NCI-H446 treated with DMSO at 0.1 percent for 48 hours (cell line): Measurements from ENCODE around the gene GLRA3.
"Not testable (repeated sequence)": the region's sequence is repeated elsewhere in the genome, so short reads cannot be mapped to it uniquely, and the experiment has no call there.

Experiments
- DNase-seq: peaks from one replicate; lab custom pipeline; 2025; lab: John Stamatoyannopoulos, UW

GLRA3 gene

GRCh38 chr4:174810834-174811233 lies 18.2 kb downstream of the GLRA3 start:
- no peak for DNase-seq

GRCh38 chr4:174808836-174809235 lies 20.2 kb downstream of the GLRA3 start:
- no peak for DNase-seq

- no peak for DNase-seq
These were observed 20.9 kb downstream of the GLRA3 start for GRCh38 chr4:174808119-174808518.

GRCh38 chr4:174805746-174806145 lies 23.3 kb downstream of the GLRA3 start:
- no peak for DNase-seq

GRCh38 chr4:174794543-174795094 lies 34.4 kb downstream of the GLRA3 start:
- DNase-seq: no peak

GRCh38 chr4:174789657-174790056 lies 39.4 kb downstream of the GLRA3 start:
- DNase-seq: no peak

- not testable (repeated sequence) for DNase-seq
These were observed 50.6 kb downstream of the GLRA3 start for GRCh38 chr4:174778274-174778986.

GRCh38 chr4:174775366-174775765 lies 53.7 kb downstream of the GLRA3 start:
- no peak for DNase-seq

- DNase-seq: peak; percentile 8
These were observed 64.8 kb downstream of the GLRA3 start for GRCh38 chr4:174764105-174764729.

GRCh38 chr4:174763454-174764104 lies 65.5 kb downstream of the GLRA3 start:
- no peak for DNase-seq

- DNase-seq: no peak
These were observed 67.6 kb downstream of the GLRA3 start for GRCh38 chr4:174761451-174761850.

GRCh38 chr4:174757736-174758135 lies 71.3 kb downstream of the GLRA3 start:
- no peak for DNase-seq

GRCh38 chr4:174753021-174753420 lies 76.0 kb downstream of the GLRA3 start:
- no peak for DNase-seq

GRCh38 chr4:174752026-174752425 lies 77.0 kb downstream of the GLRA3 start:
- no peak for DNase-seq

- DNase-seq: no peak
These were observed 80.0 kb downstream of the GLRA3 start for GRCh38 chr4:174749091-174749490.

GRCh38 chr4:174746710-174747109 lies 82.3 kb downstream of the GLRA3 start:
- DNase-seq: no peak

GRCh38 chr4:174742561-174742960 lies 86.5 kb downstream of the GLRA3 start:
- DNase-seq: no peak

GRCh38 chr4:174739576-174739975 lies 89.5 kb downstream of the GLRA3 start:
- no peak for DNase-seq

GRCh38 chr4:174734181-174734580 lies 94.9 kb downstream of the GLRA3 start:
- DNase-seq: no peak

- DNase-seq: no peak
These were observed 111.2 kb downstream of the GLRA3 start for GRCh38 chr4:174717828-174718227.

- no peak for DNase-seq
These were observed 111.9 kb downstream of the GLRA3 start for GRCh38 chr4:174716986-174717770.
